Peyer's patch (tissue), 4 donors: ENCODE results near the gene CADM4.

Experiments used
- CTCF ChIP-seq, 6 experiments: fragments of 450-650 bp in 4 of 6; fragments of 200-600 bp in 2 of 6; sonication (generic) in 1 of 6; IDR thresholded peaks; one replicate each; pipeline ENCODE4 v1.5.1; 2017 to 2019; ENCODE audit warnings: antibody characterized with exemption in 6 of 6, mild to moderate bottlenecking in 3 of 6, moderate library complexity in 1 of 6
- POLR2A ChIP-seq, 2 donors: fragments of 450-650 bp; IDR thresholded peaks; one replicate each; pipeline ENCODE4 v1.5.1; 2017; ENCODE audit warnings: antibody characterized with exemption in 2 of 2, mild to moderate bottlenecking in 2 of 2, moderate library complexity in 2 of 2

DNA sequence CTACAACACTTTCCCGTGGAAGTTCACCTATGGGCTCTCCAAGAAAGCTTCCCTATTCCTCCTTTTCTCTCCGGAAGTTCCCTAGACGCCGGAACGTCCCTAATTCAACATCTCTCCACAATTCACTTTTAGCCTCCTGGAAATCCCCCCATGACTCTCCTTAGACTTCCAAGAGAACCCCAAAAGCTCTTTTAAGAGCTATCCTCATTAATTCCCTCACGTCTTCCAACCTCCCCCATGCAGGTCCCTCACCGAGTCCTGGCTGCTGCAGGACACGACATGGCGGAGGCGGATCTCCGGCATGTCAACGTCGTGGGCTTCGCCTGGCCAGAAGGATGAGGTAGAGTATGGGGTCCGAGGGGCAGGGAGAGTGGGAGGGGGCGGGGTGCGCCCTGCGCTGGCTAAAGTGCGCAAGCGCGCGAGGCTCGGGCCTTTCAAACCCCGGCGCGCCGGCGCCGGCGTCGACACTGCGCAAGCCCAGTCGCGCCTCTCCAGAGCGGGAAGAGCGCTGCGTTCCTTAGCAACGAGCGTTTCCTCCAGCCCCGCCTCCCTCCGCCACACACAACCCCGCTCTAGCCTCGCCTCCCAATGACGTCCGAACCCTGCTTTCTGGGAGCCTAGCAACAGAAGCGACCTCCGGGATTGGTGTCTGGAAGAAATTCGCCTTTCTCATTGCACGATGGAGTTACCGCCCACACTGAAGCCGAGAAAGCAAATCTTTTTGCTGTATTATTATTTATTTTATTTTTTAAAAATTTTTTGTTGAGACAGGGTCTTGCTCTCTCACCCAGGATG, 64.3 kb downstream of the CADM4 start, which contains the start of the genes PINLYP and XRCC1:
- peak in 1 of 6 experiments; percentile 4 for TF ChIP-seq CTCF (IDR thresholded peaks at IDR 0.05)
- TF ChIP-seq POLR2A (IDR thresholded peaks at IDR 0.05), result peak; percentile 16 to 39
